Measurements from ENCODE around the gene TRAM2.

Gene TRAM2

DNA sequence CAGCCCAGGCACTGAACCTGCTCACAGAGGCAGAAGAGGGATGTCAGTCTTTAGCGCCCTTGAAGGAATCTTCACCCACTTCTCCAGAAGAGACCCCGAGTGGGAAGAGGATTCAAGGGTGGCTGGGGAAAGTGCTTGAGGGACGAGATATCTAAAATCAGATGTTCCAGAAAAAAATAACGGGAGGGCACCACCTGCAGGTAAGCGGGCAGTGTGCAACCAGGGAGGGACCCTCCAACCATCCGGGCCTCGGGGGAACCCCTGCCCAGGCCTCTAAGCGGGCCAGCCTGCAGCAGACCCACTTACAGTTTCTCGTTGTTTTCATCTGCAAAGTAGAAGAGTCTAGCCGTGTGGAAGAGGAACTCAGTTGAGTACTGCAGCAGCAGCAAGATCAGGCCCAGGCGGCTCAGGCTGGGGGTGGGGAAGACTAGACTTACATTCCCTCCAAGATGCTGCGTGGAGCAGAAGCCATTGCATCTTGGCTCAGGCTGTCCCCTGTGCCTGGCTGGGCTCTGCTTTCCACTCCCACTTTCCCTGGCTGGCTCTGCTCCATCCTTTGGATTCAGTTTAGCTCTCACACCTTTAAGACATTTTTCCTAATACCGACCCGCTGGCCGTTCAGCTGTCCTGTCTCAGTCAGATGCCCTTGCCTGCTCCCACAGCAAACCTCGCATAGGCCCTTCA, 71.0 kb downstream of the TRAM2 start:
- DNase-seq, result no peak

- no peak for DNase-seq
Measured at GRCh38 chr6:52504782-52505136, 72.1 kb downstream of the TRAM2 start.

GRCh38 chr6:52503851-52504781, 72.7 kb downstream of the TRAM2 start:
- DNase-seq, result peak; percentile 53

GRCh38 chr6:52503323-52503747, 73.5 kb downstream of the TRAM2 start:
- DNase-seq, result peak; percentile 55

GRCh38 chr6:52502306-52503029, 74.4 kb downstream of the TRAM2 start:
- no peak for DNase-seq

- DNase-seq, result no peak
Measured at GRCh38 chr6:52500238-52501129, 76.4 kb downstream of the TRAM2 start.

GRCh38 chr6:52499681-52500236, 77.1 kb downstream of the TRAM2 start:
- DNase-seq, result peak; percentile 13

DNA sequence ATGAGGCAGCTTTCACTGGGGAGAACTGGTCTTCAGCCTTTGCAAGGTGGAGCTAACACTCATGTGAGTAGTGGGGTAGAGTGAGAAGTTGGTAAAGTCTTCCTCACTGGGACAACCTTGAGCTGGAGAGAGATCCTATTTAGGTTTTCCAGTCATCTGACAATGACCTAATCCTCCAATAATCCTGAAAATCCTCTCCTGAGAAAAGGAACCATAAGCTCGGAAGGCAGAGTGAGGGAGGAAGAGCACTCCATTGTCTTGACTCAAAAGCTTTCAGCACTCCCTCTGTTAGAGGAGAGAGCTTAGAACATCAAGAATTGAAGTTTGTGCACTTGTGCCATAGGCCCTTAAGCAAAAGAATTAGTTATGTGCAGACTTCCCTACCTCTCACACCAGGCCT, 77.8 kb downstream of the TRAM2 start:
- peak; percentile 90 for DNase-seq

DNA sequence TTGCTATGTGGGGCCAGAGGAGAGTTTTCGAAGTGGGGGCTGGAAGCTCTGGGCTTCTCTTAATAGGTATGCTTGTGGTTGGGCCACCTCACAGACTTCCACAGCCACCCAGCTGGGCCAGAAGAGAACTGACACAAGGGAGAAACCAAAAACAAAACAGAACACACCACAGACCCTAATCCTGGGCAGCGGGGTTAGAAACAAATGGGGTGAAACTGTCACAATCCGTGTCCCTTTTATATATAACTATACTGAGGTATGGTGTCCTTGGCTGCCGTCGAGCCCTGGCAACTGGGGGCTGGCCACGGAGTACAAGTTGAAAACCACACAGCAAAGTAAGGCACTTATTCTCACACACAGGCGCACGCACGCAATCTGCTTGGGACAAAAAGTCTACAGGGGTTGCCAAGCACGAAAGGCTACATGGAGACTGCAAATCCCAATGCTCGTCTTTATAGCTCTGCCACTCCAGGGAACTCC, 78.3 kb downstream of the TRAM2 start:
- DNase-seq, result no peak

- no peak for DNase-seq
Measured at GRCh38 chr6:52497652-52498408, 79.0 kb downstream of the TRAM2 start.

GRCh38 chr6:52496631-52497030, 80.2 kb downstream of the TRAM2 start:
- no peak for DNase-seq

DNA sequence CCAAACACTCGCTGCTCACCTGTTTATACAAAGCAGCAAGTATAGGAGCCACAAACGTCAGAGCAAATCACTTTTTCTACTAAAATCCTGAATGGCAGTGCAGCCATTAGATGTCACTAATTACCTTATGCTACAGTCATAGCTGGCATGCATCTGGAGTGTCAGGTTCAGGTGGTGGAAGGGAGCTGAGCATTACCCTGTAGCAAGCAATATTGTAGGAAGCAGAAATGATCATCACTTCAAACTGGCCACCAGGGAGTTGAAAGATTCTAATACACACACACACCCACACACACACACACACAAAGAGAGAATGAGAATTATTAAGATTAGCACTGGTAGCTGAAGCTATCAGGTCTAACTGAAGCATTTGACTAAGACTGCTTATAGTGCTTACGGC, 80.9 kb downstream of the TRAM2 start:
- DNase-seq, result peak; percentile 23

DNA sequence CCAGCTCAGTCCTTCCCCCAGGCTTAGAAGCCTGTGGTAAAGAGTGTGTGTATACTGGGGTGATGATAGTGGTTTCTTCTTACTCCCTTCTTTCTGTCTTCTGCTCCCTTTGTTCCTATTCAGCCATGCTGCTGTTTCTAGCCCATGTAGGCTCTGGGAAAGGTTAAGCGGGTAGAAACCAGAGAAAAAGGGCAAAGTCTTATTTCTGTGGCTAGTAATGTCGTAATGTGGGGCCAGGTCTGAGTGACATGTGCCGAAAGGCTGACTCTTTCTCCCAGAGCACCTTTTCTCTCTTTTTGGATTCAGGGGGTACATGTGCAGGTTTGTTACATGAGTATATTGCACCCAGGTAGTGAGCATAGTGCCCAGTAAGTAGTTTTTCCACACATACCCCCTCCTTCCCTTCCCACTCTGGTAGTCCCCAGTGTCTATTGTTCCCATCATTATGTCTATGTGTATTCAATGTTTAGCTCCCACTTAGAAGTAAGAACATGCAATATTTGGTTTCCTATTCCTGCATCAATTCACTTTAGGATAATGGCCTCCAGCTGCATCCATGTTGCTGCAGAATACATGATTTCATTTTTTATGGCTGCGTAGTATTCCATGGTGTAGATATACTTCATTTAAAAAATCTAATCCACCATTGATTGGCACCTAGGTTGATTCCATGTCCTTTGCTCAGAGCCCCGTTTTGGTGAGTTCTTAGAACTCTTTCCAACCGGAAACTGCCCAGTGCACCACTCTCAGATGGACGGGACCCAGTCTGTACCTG, 82.4 kb downstream of the TRAM2 start:
- no peak for DNase-seq

DNA sequence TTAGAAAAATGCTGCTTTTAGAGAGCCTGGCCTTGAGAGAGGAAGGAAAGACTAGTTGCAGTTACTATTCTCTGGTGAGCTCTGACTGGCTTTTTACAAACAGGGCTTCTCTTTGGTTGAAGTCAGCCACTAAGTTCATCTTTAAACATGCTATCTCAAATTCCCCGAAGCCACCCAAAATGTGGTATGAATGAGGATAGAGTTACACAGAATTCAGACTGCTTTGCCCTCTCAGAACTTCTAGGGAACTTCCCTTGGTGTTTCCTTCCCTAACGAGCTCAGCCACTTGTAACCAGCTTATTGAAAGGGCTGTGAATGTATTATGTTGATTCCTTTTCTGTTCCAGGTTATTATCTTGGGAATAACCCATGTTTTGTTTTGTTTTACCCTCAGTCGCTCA, 83.2 kb downstream of the TRAM2 start:
- no peak for DNase-seq

- DNase-seq, result no peak
Measured at GRCh38 chr6:52491203-52492069, 85.4 kb downstream of the TRAM2 start.

DNA sequence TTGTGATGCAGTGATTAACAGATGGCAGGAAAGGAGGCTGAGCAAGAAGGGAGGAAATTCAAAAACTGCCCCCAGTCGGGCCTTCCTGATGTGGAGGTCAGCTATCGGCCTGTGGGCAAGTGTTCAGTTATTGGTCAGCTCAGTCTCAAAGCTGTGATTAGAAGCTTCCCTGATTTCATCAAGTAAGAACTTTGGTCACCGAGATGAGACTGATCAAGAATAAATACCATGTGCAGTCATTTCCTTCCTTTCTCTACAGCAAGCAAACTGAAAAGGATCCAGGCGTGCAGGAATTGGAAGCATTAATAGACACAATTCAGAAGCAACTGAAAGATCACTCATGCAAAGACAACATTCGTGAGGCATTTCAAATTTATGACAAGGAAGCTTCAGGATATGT, 87.0 kb downstream of the TRAM2 start:
- no peak for DNase-seq

- no peak for DNase-seq
Measured at GRCh38 chr6:52483671-52484003, 93.2 kb downstream of the TRAM2 start.

GRCh38 chr6:52482903-52483670, 93.8 kb downstream of the TRAM2 start:
- no peak for DNase-seq

DNA sequence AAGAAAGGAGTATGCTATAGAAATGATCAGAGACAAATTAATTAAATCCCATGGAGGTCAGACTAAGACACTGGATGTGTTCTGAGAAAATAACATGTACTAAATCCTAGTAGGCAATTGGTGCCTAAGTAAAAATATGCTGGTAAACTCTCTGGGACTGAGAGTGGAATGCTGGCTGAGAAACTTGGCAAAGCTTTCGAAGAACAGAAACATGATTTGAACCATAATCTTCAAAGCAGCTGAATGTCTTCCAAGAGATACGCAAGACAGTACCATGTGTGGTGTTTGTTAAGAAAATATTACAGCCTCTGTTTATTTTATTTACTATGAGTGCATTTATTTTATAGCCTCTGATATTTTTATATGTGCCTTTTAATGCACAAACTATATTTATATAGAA, 101.6 kb downstream of the TRAM2 start:
- DNase-seq, result no peak
